HepG2 (cell line): ENCODE measurements around the gene JAG1. TPM values are rescaled to one million over a fixed set of nuclear protein-coding genes. Genes with fewer than 3 reads are reported as not detected.
A peak's percentile ranks its signal among the peaks of the same experiment; 100 is the strongest.

Source experiments
- FOSL2 ChIP-seq: sonication (generic); formaldehyde crosslinking; IDR thresholded peaks from 2 replicates; pipeline ENCODE4 v1.4.0; 2020; ENCODE audit warnings: missing genetic modification reagents
- MEF2D ChIP-seq: sonication (generic); formaldehyde crosslinking; IDR thresholded peaks from 2 replicates; pipeline ENCODE4 v1.5.1; 2020; ENCODE audit warnings: mild to moderate bottlenecking, missing genetic modification reagents
- MIXL1 ChIP-seq: IDR thresholded peaks from 2 replicates; pipeline ENCODE4 v1.6.1; 2016
- NFYB ChIP-seq: sonication (generic); formaldehyde crosslinking; IDR thresholded peaks from 2 replicates; pipeline ENCODE4 v1.4.0; 2020; ENCODE audit warnings: missing genetic modification reagents
- PAWR ChIP-seq: sonication (generic); formaldehyde crosslinking; IDR thresholded peaks from 2 replicates; pipeline ENCODE4 v1.4.0; 2020; ENCODE audit warnings: missing genetic modification reagents, mild to moderate bottlenecking, borderline replicate concordance
- POLR2AphosphoS5 ChIP-seq: IDR thresholded peaks from 2 replicates; pipeline ENCODE4 v1.6.1; 2012; ENCODE audit warnings: low read depth, low read length
- SIN3B ChIP-seq: fragments of 150-350 bp; IDR thresholded peaks from 2 replicates; pipeline ENCODE4 v1.6.1; 2014; ENCODE audit warnings: low read length
- SMYD3 ChIP-seq: sonication (generic); formaldehyde crosslinking; IDR thresholded peaks from 2 replicates; pipeline ENCODE4 v1.8.1; 2023; ENCODE audit warnings: mild to moderate bottlenecking, missing genetic modification reagents
- ZNF180 ChIP-seq: sonication (generic); formaldehyde crosslinking; IDR thresholded peaks from 2 replicates; pipeline ENCODE4 v1.4.0; 2020; ENCODE audit warnings: low read depth, missing genetic modification reagents, borderline replicate concordance
- ZNF296 ChIP-seq: sonication (generic); formaldehyde crosslinking; conservative IDR thresholded peaks from 2 replicates; pipeline ENCODE4 v1.5.0; 2020; ENCODE audit warnings: mild to moderate bottlenecking, missing genetic modification reagents
- ZNF441 ChIP-seq: sonication (generic); formaldehyde crosslinking; IDR thresholded peaks from 2 replicates; pipeline ENCODE4 v1.7.0; 2021; ENCODE audit warnings: missing genetic modification reagents, borderline replicate concordance
- polyA plus RNA-seq, 8 experiments: library from polyadenylated mRNA; depleted of rRNA in 3 of 8; stranded (reverse) in 7 of 8; unstranded in 1 of 8; fragments of >200 nt; fragmentation: Illumina TruSeq in 4 of 8; extraction: Trizol in 4 of 8; gene quantifications; 2 replicates each; pipeline versions ENCODE4 v1.2.1 to v1.2.3, GENCODE V29; 2011 to 2016; ENCODE audit warnings: low read depth in 4 of 8, missing spikeins in 1 of 8, mixed read lengths in 1 of 8; ENCODE audit not compliant: insufficient read depth in 1 of 8
- total RNA-seq, 5 experiments: library from RNA; depleted of rRNA; stranded (reverse); fragments of >200 nt; fragmentation: Illumina TruSeq; extraction: Trizol; gene quantifications; 2 replicates each; pipeline ENCODE4 v1.2.3, GENCODE V29; 2016; ENCODE audit warnings: low read depth in 1 of 5
- TF ChIP-seq, protein P1 (sequence below): sonication (generic); formaldehyde crosslinking; IDR thresholded peaks from 2 replicates; pipeline ENCODE4 v1.5.1; 2020; ENCODE audit warnings: missing genetic modification reagents, mild to moderate bottlenecking, borderline replicate concordance
- TF ChIP-seq, protein P2 (sequence below): sonication (generic); formaldehyde crosslinking; IDR thresholded peaks from 2 replicates; pipeline ENCODE4 v1.4.0; 2020; ENCODE audit warnings: missing genetic modification reagents, borderline replicate concordance
- TF ChIP-seq, protein P3 (sequence below): sonication (generic); formaldehyde crosslinking; IDR thresholded peaks from 2 replicates; pipeline ENCODE4 v1.4.0; 2020; ENCODE audit warnings: missing genetic modification reagents
- TF ChIP-seq, protein P4 (sequence below): IDR thresholded peaks from 2 replicates; pipeline ENCODE4 v1.6.1; 2016; ENCODE audit warnings: low read depth, borderline replicate concordance
- TF ChIP-seq, protein P5 (sequence below): sonication (generic); formaldehyde crosslinking; conservative IDR thresholded peaks from 2 replicates; pipeline ENCODE4 v1.4.0; 2020; ENCODE audit warnings: missing genetic modification reagents
- TF ChIP-seq, protein P6 (sequence below): sonication (generic); formaldehyde crosslinking; IDR thresholded peaks from 2 replicates; pipeline ENCODE4 v1.5.1; 2020; ENCODE audit warnings: missing genetic modification reagents, mild to moderate bottlenecking, borderline replicate concordance
- TF ChIP-seq, protein P7 (sequence below): sonication (generic); formaldehyde crosslinking; IDR thresholded peaks from 2 replicates; pipeline ENCODE4 v1.4.0; 2020; ENCODE audit warnings: missing genetic modification reagents

Gene JAG1
- total and polyA plus RNA-seq, 2 of the 13 experiments (the other 11 are each of a cell fraction or from before 2014, with no cell fraction given): 47.1 to 56.3 TPM

DNA sequence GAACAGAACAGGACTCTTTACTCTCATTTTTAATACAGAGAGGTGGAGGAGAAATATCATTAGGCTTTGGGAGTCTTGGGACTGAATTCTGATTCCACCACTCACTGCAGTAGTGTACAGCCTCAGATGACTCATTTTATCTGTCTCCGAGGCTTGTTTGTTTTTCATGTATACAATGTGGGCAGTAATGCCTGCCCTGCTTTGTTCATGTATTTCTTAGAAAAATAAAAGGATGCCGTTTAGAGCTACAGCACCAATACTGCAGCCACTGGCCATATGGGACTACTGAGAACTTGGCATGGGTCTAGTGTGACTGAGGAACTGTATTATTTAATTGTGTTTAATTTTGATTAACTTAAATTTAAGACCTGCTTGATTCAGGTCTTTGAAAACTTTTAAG is 41.2 kb upstream of the JAG1 start (continued):
- TF ChIP-seq SMYD3 (no peak), SIN3B (no peak), ZNF180 (CRISPR knock-in tag) (no peak), FOSL2 (peak; percentile 98), MIXL1 (no peak), PAWR (CRISPR knock-in tag) (no peak), POLR2AphosphoS5 (no peak), ZNF296 (no peak), ZNF441 (CRISPR knock-in tag) (no peak), MEF2D (CRISPR knock-in tag) (no peak), NFYB (no peak)
- TF ChIP-seq, protein P1, sequence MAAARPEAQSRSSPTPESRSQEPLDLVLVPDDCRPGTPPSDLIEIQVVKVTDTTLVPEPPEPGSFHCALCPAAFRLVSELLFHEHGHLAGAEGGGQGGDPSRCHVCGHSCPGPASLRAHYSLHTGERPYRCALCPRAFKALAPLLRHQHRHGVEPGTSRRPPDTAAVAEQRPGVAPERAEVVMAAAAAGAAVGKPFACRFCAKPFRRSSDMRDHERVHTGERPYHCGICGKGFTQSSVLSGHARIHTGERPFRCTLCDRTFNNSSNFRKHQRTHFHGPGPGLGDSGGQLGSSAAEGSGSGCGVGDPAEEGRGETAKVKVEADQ (CRISPR knock-in tag): no peak
- TF ChIP-seq, protein P2, sequence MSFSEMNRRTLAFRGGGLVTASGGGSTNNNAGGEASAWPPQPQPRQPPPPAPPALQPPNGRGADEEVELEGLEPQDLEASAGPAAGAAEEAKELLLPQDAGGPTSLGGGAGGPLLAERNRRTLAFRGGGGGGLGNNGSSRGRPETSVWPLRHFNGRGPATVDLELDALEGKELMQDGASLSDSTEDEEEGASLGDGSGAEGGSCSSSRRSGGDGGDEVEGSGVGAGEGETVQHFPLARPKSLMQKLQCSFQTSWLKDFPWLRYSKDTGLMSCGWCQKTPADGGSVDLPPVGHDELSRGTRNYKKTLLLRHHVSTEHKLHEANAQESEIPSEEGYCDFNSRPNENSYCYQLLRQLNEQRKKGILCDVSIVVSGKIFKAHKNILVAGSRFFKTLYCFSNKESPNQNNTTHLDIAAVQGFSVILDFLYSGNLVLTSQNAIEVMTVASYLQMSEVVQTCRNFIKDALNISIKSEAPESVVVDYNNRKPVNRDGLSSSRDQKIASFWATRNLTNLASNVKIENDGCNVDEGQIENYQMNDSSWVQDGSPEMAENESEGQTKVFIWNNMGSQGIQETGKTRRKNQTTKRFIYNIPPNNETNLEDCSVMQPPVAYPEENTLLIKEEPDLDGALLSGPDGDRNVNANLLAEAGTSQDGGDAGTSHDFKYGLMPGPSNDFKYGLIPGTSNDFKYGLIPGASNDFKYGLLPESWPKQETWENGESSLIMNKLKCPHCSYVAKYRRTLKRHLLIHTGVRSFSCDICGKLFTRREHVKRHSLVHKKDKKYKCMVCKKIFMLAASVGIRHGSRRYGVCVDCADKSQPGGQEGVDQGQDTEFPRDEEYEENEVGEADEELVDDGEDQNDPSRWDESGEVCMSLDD (CRISPR knock-in tag): no peak
- TF ChIP-seq, protein P3, sequence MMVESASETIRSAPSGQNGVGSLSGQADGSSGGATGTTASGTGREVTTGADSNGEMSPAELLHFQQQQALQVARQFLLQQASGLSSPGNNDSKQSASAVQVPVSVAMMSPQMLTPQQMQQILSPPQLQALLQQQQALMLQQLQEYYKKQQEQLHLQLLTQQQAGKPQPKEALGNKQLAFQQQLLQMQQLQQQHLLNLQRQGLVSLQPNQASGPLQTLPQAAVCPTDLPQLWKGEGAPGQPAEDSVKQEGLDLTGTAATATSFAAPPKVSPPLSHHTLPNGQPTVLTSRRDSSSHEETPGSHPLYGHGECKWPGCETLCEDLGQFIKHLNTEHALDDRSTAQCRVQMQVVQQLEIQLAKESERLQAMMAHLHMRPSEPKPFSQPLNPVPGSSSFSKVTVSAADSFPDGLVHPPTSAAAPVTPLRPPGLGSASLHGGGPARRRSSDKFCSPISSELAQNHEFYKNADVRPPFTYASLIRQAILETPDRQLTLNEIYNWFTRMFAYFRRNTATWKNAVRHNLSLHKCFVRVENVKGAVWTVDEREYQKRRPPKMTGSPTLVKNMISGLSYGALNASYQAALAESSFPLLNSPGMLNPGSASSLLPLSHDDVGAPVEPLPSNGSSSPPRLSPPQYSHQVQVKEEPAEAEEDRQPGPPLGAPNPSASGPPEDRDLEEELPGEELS: peak; percentile 66
- TF ChIP-seq, protein P4, sequence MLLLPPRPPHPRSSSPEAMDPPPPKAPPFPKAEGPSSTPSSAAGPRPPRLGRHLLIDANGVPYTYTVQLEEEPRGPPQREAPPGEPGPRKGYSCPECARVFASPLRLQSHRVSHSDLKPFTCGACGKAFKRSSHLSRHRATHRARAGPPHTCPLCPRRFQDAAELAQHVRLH: 0 out of 2 replicates have a peak, but pooled peaks have one; percentile 21
- TF ChIP-seq, protein P5, sequence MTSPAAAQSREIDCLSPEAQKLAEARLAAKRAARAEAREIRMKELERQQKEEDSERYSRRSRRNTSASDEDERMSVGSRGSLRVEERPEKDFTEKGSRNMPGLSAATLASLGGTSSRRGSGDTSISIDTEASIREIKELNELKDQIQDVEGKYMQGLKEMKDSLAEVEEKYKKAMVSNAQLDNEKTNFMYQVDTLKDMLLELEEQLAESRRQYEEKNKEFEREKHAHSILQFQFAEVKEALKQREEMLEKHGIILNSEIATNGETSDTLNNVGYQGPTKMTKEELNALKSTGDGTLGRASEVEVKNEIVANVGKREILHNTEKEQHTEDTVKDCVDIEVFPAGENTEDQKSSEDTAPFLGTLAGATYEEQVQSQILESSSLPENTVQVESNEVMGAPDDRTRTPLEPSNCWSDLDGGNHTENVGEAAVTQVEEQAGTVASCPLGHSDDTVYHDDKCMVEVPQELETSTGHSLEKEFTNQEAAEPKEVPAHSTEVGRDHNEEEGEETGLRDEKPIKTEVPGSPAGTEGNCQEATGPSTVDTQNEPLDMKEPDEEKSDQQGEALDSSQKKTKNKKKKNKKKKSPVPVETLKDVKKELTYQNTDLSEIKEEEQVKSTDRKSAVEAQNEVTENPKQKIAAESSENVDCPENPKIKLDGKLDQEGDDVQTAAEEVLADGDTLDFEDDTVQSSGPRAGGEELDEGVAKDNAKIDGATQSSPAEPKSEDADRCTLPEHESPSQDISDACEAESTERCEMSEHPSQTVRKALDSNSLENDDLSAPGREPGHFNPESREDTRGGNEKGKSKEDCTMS (CRISPR knock-in tag): no peak
- TF ChIP-seq, protein P6, sequence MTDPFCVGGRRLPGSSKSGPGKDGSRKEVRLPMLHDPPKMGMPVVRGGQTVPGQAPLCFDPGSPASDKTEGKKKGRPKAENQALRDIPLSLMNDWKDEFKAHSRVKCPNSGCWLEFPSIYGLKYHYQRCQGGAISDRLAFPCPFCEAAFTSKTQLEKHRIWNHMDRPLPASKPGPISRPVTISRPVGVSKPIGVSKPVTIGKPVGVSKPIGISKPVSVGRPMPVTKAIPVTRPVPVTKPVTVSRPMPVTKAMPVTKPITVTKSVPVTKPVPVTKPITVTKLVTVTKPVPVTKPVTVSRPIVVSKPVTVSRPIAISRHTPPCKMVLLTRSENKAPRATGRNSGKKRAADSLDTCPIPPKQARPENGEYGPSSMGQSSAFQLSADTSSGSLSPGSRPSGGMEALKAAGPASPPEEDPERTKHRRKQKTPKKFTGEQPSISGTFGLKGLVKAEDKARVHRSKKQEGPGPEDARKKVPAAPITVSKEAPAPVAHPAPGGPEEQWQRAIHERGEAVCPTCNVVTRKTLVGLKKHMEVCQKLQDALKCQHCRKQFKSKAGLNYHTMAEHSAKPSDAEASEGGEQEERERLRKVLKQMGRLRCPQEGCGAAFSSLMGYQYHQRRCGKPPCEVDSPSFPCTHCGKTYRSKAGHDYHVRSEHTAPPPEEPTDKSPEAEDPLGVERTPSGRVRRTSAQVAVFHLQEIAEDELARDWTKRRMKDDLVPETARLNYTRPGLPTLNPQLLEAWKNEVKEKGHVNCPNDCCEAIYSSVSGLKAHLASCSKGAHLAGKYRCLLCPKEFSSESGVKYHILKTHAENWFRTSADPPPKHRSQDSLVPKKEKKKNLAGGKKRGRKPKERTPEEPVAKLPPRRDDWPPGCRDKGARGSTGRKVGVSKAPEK (CRISPR knock-in tag): no peak
- TF ChIP-seq, protein P7, sequence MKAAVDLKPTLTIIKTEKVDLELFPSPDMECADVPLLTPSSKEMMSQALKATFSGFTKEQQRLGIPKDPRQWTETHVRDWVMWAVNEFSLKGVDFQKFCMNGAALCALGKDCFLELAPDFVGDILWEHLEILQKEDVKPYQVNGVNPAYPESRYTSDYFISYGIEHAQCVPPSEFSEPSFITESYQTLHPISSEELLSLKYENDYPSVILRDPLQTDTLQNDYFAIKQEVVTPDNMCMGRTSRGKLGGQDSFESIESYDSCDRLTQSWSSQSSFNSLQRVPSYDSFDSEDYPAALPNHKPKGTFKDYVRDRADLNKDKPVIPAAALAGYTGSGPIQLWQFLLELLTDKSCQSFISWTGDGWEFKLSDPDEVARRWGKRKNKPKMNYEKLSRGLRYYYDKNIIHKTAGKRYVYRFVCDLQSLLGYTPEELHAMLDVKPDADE (CRISPR knock-in tag): no peak
